Gastroesophageal sphincter (tissue), 4 donors: ENCODE results near the gene FBXL16. TPM values are rescaled to one million over a fixed set of nuclear protein-coding genes. Genes with fewer than 3 reads are reported as not detected.

Experiments
- ATAC-seq: fragments of 150-250 bp; one replicate; pipeline ENCODE4 v1.9.1; 2016; ENCODE audit warnings: mild to moderate bottlenecking, moderate library complexity
- H3K27ac ChIP-seq, 4 donors: fragments of 200-600 bp; sonication (generic) in 3 of 4; 1 replicate in 3 of 4; 2 replicates in 1 of 4; pipeline ENCODE4 v1.5.1; 2016 to 2019
- H3K27me3 ChIP-seq: fragments of 200-600 bp; sonication (generic); one replicate; pipeline ENCODE4 v1.5.1; 2019
- H3K36me3 ChIP-seq, 2 donors: fragments of 200-600 bp; sonication (generic); one replicate each; pipeline ENCODE4 v1.5.1; 2019; ENCODE audit warnings: control low read depth in 1 of 2
- H3K4me1 ChIP-seq, 3 donors: fragments of 200-600 bp; sonication (generic); 1 replicate in 2 of 3; 2 replicates in 1 of 3; pipeline ENCODE4 v1.5.1; 2016 to 2019; ENCODE audit warnings: control low read depth in 2 of 3
- H3K4me3 ChIP-seq, 2 donors: fragments of 200-600 bp; sonication (generic); one replicate each; pipeline ENCODE4 v1.5.1; 2019; ENCODE audit warnings: mild to moderate bottlenecking in 1 of 2, moderate library complexity in 1 of 2
- H3K9me3 ChIP-seq, 3 donors: fragments of 200-600 bp; sonication (generic); one replicate each; pipeline ENCODE4 v1.5.1; 2017 to 2019; ENCODE audit warnings: control low read depth in 2 of 3
- EP300 ChIP-seq: sonication (generic); formaldehyde crosslinking; IDR thresholded peaks from one replicate; pipeline ENCODE4 v1.6.1; 2017; ENCODE audit warnings: antibody characterized with exemption, mild to moderate bottlenecking
- POLR2A ChIP-seq, 2 donors: fragments of 450-650 bp; IDR thresholded peaks; one replicate each; pipeline ENCODE4 v1.6.1; 2017; ENCODE audit warnings: antibody characterized with exemption in 2 of 2, mild to moderate bottlenecking in 2 of 2, moderate library complexity in 1 of 2
- POLR2AphosphoS5 ChIP-seq: sonication (generic); formaldehyde crosslinking; IDR thresholded peaks from one replicate; pipeline ENCODE4 v1.6.1; 2017; ENCODE audit warnings: antibody characterized with exemption
- WGBS, 2 donors: methylation state at CpG; one replicate each; pipeline ENCODE4 v1.1.5; 2018; ENCODE audit warnings: low coverage in 1 of 2; 5-methylcytosine and 5-hydroxymethylcytosine counted together
- total RNA-seq, 4 donors: library from RNA; depleted of rRNA; stranded (reverse); fragments of >200 nt; gene quantifications; one replicate each; pipeline ENCODE4 v1.1.0, GENCODE V29; 2016
- TF ChIP-seq, protein P1 (sequence below), 4 experiments: fragments of 200-600 bp in 2 of 4; fragments of 450-650 bp in 2 of 4; sonication (generic) in 1 of 4; IDR thresholded peaks; one replicate each; pipeline ENCODE4 v1.5.1; 2017 to 2019; ENCODE audit warnings: antibody characterized with exemption in 4 of 4, mild to moderate bottlenecking in 2 of 4, moderate library complexity in 2 of 4

The FBXL16 gene
- total RNA-seq, 4 donors from 2014 or later = 0.27 to 1.4 (median 0.35) TPM

GRCh38 chr16:689175-689897 lies 16.3 kb downstream of the FBXL16 start:
- H3K4me3 ChIP-seq = peak overlapping the region; percentile 56 to 97
- H3K36me3 ChIP-seq = peaks cover 0 to 26% of the 10 kb centered on the region in 2 donors
- H3K27ac ChIP-seq = peak overlapping the region in 3 of 4 donors; percentile 86 to 95 (median 88)
- TF ChIP-seq EP300 = no peak
- TF ChIP-seq POLR2AphosphoS5 = no peak
- no peak for TF ChIP-seq POLR2A (IDR thresholded peaks at IDR 0.05)
- TF ChIP-seq, protein P1, sequence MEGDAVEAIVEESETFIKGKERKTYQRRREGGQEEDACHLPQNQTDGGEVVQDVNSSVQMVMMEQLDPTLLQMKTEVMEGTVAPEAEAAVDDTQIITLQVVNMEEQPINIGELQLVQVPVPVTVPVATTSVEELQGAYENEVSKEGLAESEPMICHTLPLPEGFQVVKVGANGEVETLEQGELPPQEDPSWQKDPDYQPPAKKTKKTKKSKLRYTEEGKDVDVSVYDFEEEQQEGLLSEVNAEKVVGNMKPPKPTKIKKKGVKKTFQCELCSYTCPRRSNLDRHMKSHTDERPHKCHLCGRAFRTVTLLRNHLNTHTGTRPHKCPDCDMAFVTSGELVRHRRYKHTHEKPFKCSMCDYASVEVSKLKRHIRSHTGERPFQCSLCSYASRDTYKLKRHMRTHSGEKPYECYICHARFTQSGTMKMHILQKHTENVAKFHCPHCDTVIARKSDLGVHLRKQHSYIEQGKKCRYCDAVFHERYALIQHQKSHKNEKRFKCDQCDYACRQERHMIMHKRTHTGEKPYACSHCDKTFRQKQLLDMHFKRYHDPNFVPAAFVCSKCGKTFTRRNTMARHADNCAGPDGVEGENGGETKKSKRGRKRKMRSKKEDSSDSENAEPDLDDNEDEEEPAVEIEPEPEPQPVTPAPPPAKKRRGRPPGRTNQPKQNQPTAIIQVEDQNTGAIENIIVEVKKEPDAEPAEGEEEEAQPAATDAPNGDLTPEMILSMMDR (IDR thresholded peaks at IDR 0.05) = no peak
- H3K27me3 ChIP-seq = peaks cover 27% of the 10 kb centered on the region
- no peaks in the 10 kb centered on the region for H3K9me3 ChIP-seq
- WGBS, 2 donors = no CpG with 5 or more reads among the region's 26 CpGs
- peaks cover 0 to 65% (median 31%) of the 10 kb centered on the region in 3 donors for H3K4me1 ChIP-seq
- no peak for ATAC-seq

GRCh38 chr16:687499-687898 lies 18.1 kb downstream of the FBXL16 start:
- Histone ChIP-seq H3K9me3 (no peaks in the 10 kb centered on the region), H3K27ac (no peak overlapping the region), H3K27me3 (peaks cover 9% of the 10 kb centered on the region), H3K36me3 (peaks cover 0 to 34% of the 10 kb centered on the region in 2 donors), H3K4me1 (peaks cover 0 to 68% (median 41%) of the 10 kb centered on the region in 3 donors), H3K4me3 (no peak overlapping the region)
- TF ChIP-seq POLR2AphosphoS5 (no peak), EP300 (no peak), POLR2A (IDR thresholded peaks at IDR 0.05) (no peak)
- TF ChIP-seq, protein P1 (IDR thresholded peaks at IDR 0.05) = no peak
- no CpG with 5 or more reads among the region's 19 CpGs for WGBS, 2 donors
- no peak for ATAC-seq

DNA sequence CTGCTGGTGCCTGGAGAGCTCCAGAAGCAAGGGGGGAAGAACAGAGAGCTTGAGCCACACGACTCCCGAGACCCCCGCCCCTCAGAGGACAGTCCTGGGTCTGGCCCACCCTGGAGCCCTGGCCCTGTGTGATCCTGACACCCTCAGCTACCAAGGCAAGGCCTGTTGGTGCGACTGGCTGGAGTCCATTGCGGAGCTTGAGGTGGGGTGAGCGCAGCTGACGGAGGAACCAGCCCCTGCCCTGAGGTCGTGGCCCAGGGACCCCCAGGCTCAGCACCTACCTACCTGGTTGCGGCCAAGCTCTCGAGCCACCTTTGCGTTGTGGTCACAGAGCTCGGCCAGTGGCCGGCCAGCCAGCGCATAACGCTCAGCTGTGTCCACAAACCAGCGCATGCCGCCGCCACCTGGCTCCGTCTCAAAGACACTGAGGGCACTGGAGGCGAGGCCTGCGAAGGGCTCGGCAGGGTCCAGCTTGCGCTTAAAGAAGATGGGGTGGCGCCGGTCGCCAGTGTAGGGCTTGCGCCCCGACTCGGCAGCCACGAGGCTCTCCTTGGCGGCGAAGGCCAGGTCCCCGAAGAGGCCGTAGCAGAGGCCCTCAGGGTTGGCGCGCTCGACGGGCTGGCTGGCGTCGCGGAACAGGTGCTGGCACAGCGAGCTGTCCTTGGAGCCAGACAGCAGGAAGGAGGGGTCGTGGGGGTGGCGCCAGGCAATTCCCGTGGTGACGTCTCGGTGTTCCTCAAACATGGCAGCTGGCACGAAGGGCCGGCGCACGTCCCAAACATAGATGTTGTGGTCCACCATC lies 18.9 kb downstream of the FBXL16 start:
- no peaks in the 10 kb centered on the region for H3K9me3 ChIP-seq
- peaks cover 0 to 77% (median 49%) of the 10 kb centered on the region in 3 donors for H3K4me1 ChIP-seq
- H3K36me3 ChIP-seq = peaks cover 0 to 42% of the 10 kb centered on the region in 2 donors
- no peak for ATAC-seq
- H3K27me3 ChIP-seq = peaks cover 2% of the 10 kb centered on the region
- H3K4me3 ChIP-seq = no peak overlapping the region
- WGBS, 2 donors = no CpG with 5 or more reads among the region's 51 CpGs
- no peak overlapping the region for H3K27ac ChIP-seq
- TF ChIP-seq EP300 (no peak), POLR2A (IDR thresholded peaks at IDR 0.05) (no peak), POLR2AphosphoS5 (no peak)
- TF ChIP-seq, protein P1 (IDR thresholded peaks at IDR 0.05) = no peak

- no peaks in the 10 kb centered on the region for H3K9me3 ChIP-seq
- peaks cover 0 to 46% of the 10 kb centered on the region in 2 donors for H3K36me3 ChIP-seq
- peaks cover 0 to 84% (median 56%) of the 10 kb centered on the region in 3 donors for H3K4me1 ChIP-seq
- H3K4me3 ChIP-seq = no peak overlapping the region
- no peaks in the 10 kb centered on the region for H3K27me3 ChIP-seq
- TF ChIP-seq POLR2A (IDR thresholded peaks at IDR 0.05) (no peak), POLR2AphosphoS5 (no peak)
- TF ChIP-seq, protein P1 (IDR thresholded peaks at IDR 0.05) = peak in 1 of 4 experiments; percentile 27
- H3K27ac ChIP-seq = no peak overlapping the region
- ATAC-seq = no peak
- 20% methylated on average over 1 of the region's 10 CpGs; no CpG with 5 or more reads in 1 of the 2 donors for WGBS, 2 donors
Measured at GRCh38 chr16:685967-686366, 19.6 kb downstream of the FBXL16 start.
